K562 (cell line): ENCODE measurements around the gene TIMM17A. TPM values are rescaled to one million over a fixed set of nuclear protein-coding genes. Genes with fewer than 3 reads are reported as not detected.

ENCODE experiments used
- CREBBP ChIP-seq: IDR thresholded peaks from one replicate; pipeline ENCODE4 v1.6.1; 2012; ENCODE audit warnings: low read depth, mild to moderate bottlenecking, control low read depth, inconsistent platforms, low read length
- EGR1 ChIP-seq: fragments of 450-650 bp; conservative IDR thresholded peaks from 2 replicates; pipeline ENCODE4 v1.6.1; 2017; ENCODE audit warnings: mild to moderate bottlenecking
- ELF2 ChIP-seq: fragments of 250-450 bp; sonication (Bioruptor Pico); IDR thresholded peaks from 2 replicates; pipeline ENCODE4 v1.5.0; 2021; ENCODE audit warnings: mild to moderate bottlenecking
- FIP1L1 ChIP-seq: fragments of 200-400 bp; formaldehyde crosslinking; IDR thresholded peaks from 2 replicates; pipeline ENCODE4 v1.6.1; 2018; ENCODE audit warnings: mild to moderate bottlenecking, low read depth, low read length; ENCODE audit not compliant: poor library complexity, severe bottlenecking
- FOXK2 ChIP-seq, 2 experiments: fragments of 450-650 bp; IDR thresholded peaks in 1 of 2; conservative IDR thresholded peaks in 1 of 2; 2 replicates each; pipeline ENCODE4 v1.6.1; 2016; ENCODE audit warnings: low read depth in 2 of 2, mild to moderate bottlenecking in 1 of 2
- GATA2 ChIP-seq: sonication (generic); formaldehyde crosslinking; IDR thresholded peaks from 2 replicates; pipeline ENCODE4 v1.4.0; 2020; ENCODE audit warnings: mild to moderate bottlenecking, missing genetic modification reagents
- HMBOX1 ChIP-seq: sonication (generic); IDR thresholded peaks from 2 replicates; pipeline ENCODE4 v1.6.1; 2016
- HNRNPL ChIP-seq: fragments of 200-400 bp; formaldehyde crosslinking; IDR thresholded peaks from 2 replicates; pipeline ENCODE4 v1.6.1; 2017; ENCODE audit warnings: low read depth, mild to moderate bottlenecking, low read length
- ID3 ChIP-seq, 2 experiments: fragments of 250-450 bp in 1 of 2; fragments of 450-650 bp in 1 of 2; sonication (Bioruptor Pico) in 1 of 2; IDR thresholded peaks; 2 replicates each; pipeline versions ENCODE4 v1.6.1 to v1.8.0; 2016 to 2021; ENCODE audit warnings: mild to moderate bottlenecking in 2 of 2, moderate library complexity in 2 of 2, missing compliant biosample characterization in 1 of 2, missing genetic modification characterization in 1 of 2
- POLR2AphosphoS2 ChIP-seq: IDR thresholded peaks from 2 replicates; pipeline ENCODE4 v1.6.1; 2012; ENCODE audit warnings: low read length, improper control_type of control experiment
- RREB1 ChIP-seq: fragments of 250-450 bp; sonication (Bioruptor Pico); IDR thresholded peaks from 2 replicates; pipeline ENCODE4 v1.4.0; 2020
- SMARCA5 ChIP-seq: fragments of 450-650 bp; IDR thresholded peaks from 2 replicates; pipeline ENCODE4 v1.6.1; 2016
- TAF1 ChIP-seq: IDR thresholded peaks from 2 replicates; pipeline ENCODE4 v1.6.1; 2011; ENCODE audit warnings: mild to moderate bottlenecking, low read length, moderate library complexity; ENCODE audit not compliant: insufficient read depth, control insufficient read depth, severe bottlenecking; ENCODE audit errors: extremely low read depth
- ZBTB11 ChIP-seq, 3 experiments: fragments of 200-800 bp in 1 of 3; fragments of 250-450 bp in 1 of 3; fragments of 450-650 bp in 1 of 3; sonication (Bioruptor Pico) in 1 of 3; sonication (Bioruptor generic) in 1 of 3; formaldehyde crosslinking in 1 of 3; IDR thresholded peaks; 2 replicates each; pipeline versions ENCODE4 v1.6.1 to v1.8.0; 2016 to 2022; ENCODE audit warnings: mild to moderate bottlenecking in 2 of 3, missing genetic modification characterization in 2 of 3, missing compliant biosample characterization in 1 of 3, moderate library complexity in 1 of 3
- ZNF695 ChIP-seq: fragments of 450-650 bp; formaldehyde crosslinking; IDR thresholded peaks from 2 replicates; pipeline ENCODE4 v1.4.0; 2020; ENCODE audit warnings: mild to moderate bottlenecking, moderate library complexity
- polyA plus RNA-seq, 8 experiments: library from polyadenylated mRNA; depleted of rRNA in 4 of 8; stranded (reverse) in 5 of 8; unstranded in 3 of 8; fragments of >200 nt; fragmentation: Nextera tagmentation in 2 of 8; fragmentation: Illumina TruSeq in 1 of 8; extraction: Ambion mirVana in 2 of 8; extraction: Trizol in 1 of 8; gene quantifications; 2 replicates each; pipeline versions ENCODE4 v1.2.1 to v1.2.3, GENCODE V29; 2011 to 2014; ENCODE audit warnings: inconsistent platforms in 1 of 8, missing spikeins in 1 of 8
- total RNA-seq, 7 experiments: library from RNA; depleted of rRNA in 6 of 7; stranded (reverse); fragments of >200 nt in 6 of 7; fragmentation: Illumina TruSeq in 2 of 7; extraction: Trizol in 2 of 7; gene quantifications; 2 replicates each; pipeline versions ENCODE4 v1.2.1 to v1.2.3, GENCODE V29; 2011 to 2021; ENCODE audit warnings: low replicate concordance in 1 of 7

TIMM17A gene
- total and polyA plus RNA-seq, 9 of the 15 experiments (the other 6 are each of a cell fraction or from before 2014, with no cell fraction given) = 116 to 744 (median 180) TPM

GRCh38 chr1:202007805-202008489, 52.6 kb downstream of the TIMM17A start (continued):
- TF ChIP-seq RREB1 (CRISPR knock-in tag) (peak; percentile 80; the same call in 1 of the 2 replicates), ELF2 (CRISPR knock-in tag) (no peak), FIP1L1 (no peak), POLR2AphosphoS2 (no peak), ZBTB11 (CRISPR knock-in tag; IDR thresholded peaks at IDR 0.05) (peak in 1 of 3 experiments; percentile 57; a peak in 2 of 6 replicates), HMBOX1 (no peak), SMARCA5 (no peak), GATA2 (peak; percentile 89), HNRNPL (no peak), ID3 (CRISPR knock-in tag; IDR thresholded peaks at IDR 0.05) (no peak), ID3 (tag; IDR thresholded peaks at IDR 0.05) (no peak; the same call in 1 of the 2 replicates), TAF1 (no peak), ZNF695 (CRISPR knock-in tag) (no peak), CREBBP (no peak), EGR1 (peak; percentile 41; the same call in 1 of the 2 replicates), FOXK2 (conservative IDR thresholded peaks at IDR 0.05 in 1 of 2, IDR thresholded peaks at IDR 0.05 in 1 of 2; ENCODE audit: low read depth in 2 of 2) (no peak)
